Epithelial cell of esophagus (primary cell): ENCODE measurements around the gene HES1.

ENCODE experiments used
- DNase-seq: peaks from one replicate; pipeline ENCODE4 v3.0.0; 2010; ENCODE audit warnings: low read depth
- H3K4me3 ChIP-seq: 2 replicates; pipeline ENCODE4 v1.5.1; 2011; ENCODE audit warnings: mild to moderate bottlenecking, low read length, control low read depth
- CTCF ChIP-seq: IDR thresholded peaks from 2 replicates; pipeline ENCODE4 v1.5.1; 2011; ENCODE audit warnings: low read depth, mild to moderate bottlenecking, low read length, control low read depth, inconsistent platforms; ENCODE audit not compliant: insufficient read depth; ENCODE audit errors: missing control alignments

The HES1 gene

GRCh38 chr3:194133661-194134230, 2.2 kb upstream of the HES1 start:
- no peak for TF ChIP-seq CTCF
- H3K4me3 ChIP-seq = peak overlapping the region; percentile 11
- DNase-seq = peak; percentile 40

- peak overlapping the region; percentile 54 for H3K4me3 ChIP-seq
- TF ChIP-seq CTCF = no peak
- no peak for DNase-seq
Measured at GRCh38 chr3:194134231-194134756, 1.7 kb upstream of the HES1 start.

GRCh38 chr3:194134757-194135515, 1.0 kb upstream of the HES1 start:
- peak overlapping the region; percentile 54 for H3K4me3 ChIP-seq
- TF ChIP-seq CTCF = no peak
- peak; percentile 99 for DNase-seq

- H3K4me3 ChIP-seq = peak overlapping the region; percentile 54
- DNase-seq = no peak
- no peak for TF ChIP-seq CTCF
Measured at GRCh38 chr3:194135516-194135805, 487 bp upstream of the HES1 start.

- DNase-seq = peak; percentile 20
- H3K4me3 ChIP-seq = peak overlapping the region; percentile 97
- TF ChIP-seq CTCF = no peak
Measured at GRCh38 chr3:194136519-194137007, 615 bp downstream of the HES1 start.

GRCh38 chr3:194137008-194137505, 1.1 kb downstream of the HES1 start:
- no peak for TF ChIP-seq CTCF
- peak overlapping the region; percentile 97 for H3K4me3 ChIP-seq
- peak; percentile 23 for DNase-seq
